Neural cell (in vitro differentiated cells): ENCODE measurements around the gene PRELP. TPM values are rescaled to one million over a fixed set of nuclear protein-coding genes. Genes with fewer than 3 reads are reported as not detected.

ENCODE experiments used
- H2AFZ ChIP-seq: fragments of 200-600, 300-800 bp; sonication (generic), shearing (Covaris generic); 2 replicates; pipeline ENCODE4 v1.6.0; 2014; ENCODE audit warnings: low read depth, mild to moderate bottlenecking, antibody characterized with exemption, low read length, moderate library complexity
- H3F3A ChIP-seq: fragments of 200-600 bp; shearing (Covaris generic); 2 replicates; pipeline ENCODE4 v1.6.1; 2016; ENCODE audit warnings: mild to moderate bottlenecking, moderate library complexity, mixed read lengths, antibody characterized with exemption, low read length; ENCODE audit not compliant: insufficient read depth, poor library complexity, severe bottlenecking
- H3K27ac ChIP-seq: fragments of 200-600, 300-800 bp; sonication (generic), shearing (Covaris generic); 2 replicates; pipeline ENCODE4 v1.5.1; 2014; ENCODE audit warnings: mild to moderate bottlenecking, low read length, moderate library complexity
- H3K27me3 ChIP-seq: fragments of 300-800, 200-600 bp; sonication (generic), shearing (Covaris generic); 2 replicates; pipeline ENCODE4 v1.6.0; 2014; ENCODE audit warnings: mild to moderate bottlenecking, low read depth, low read length, moderate library complexity; ENCODE audit not compliant: insufficient read depth
- H3K36me3 ChIP-seq: fragments of 300-800, 200-600 bp; sonication (generic), shearing (Covaris generic); 2 replicates; pipeline ENCODE4 v1.5.1; 2014; ENCODE audit warnings: mild to moderate bottlenecking, antibody characterized with exemption, low read length, moderate library complexity; ENCODE audit not compliant: insufficient read depth
- H3K4me2 ChIP-seq: fragments of 300-800, 200-600 bp; sonication (generic), shearing (Covaris generic); 2 replicates; pipeline ENCODE4 v1.6.0; 2014; ENCODE audit warnings: mild to moderate bottlenecking, low read length
- H3K4me3 ChIP-seq: fragments of 300-800, 200-600 bp; sonication (generic), shearing (Covaris generic); 2 replicates; pipeline ENCODE4 v1.5.1; 2014; ENCODE audit warnings: mild to moderate bottlenecking, low read length, moderate library complexity
- H3K79me2 ChIP-seq: fragments of 200-600 bp; shearing (Covaris generic); replicated peaks from 2 replicates; pipeline ENCODE4 v1.6.0; 2014; ENCODE audit warnings: mild to moderate bottlenecking, low read length, moderate library complexity; ENCODE audit not compliant: insufficient read depth
- H3K9ac ChIP-seq: fragments of 300-800, 200-600 bp; sonication (generic), shearing (Covaris generic); 2 replicates; pipeline ENCODE4 v1.6.1; 2016; ENCODE audit warnings: mild to moderate bottlenecking, low read length, mixed read lengths
- H3K9me2 ChIP-seq: fragments of 200-600 bp; shearing (Covaris generic); 2 replicates; pipeline ENCODE4 v1.6.1; 2016; ENCODE audit warnings: mild to moderate bottlenecking, low read length, mixed read lengths; ENCODE audit not compliant: insufficient read depth
- H3K9me3 ChIP-seq: fragments of 200-600, 300-800 bp; sonication (generic), shearing (Covaris generic); 2 replicates; pipeline ENCODE4 v1.6.1; 2016; ENCODE audit warnings: mild to moderate bottlenecking, mixed run types, low read length, moderate library complexity, mixed read lengths
- H4K20me1 ChIP-seq: fragments of 200-600 bp; shearing (Covaris generic); 2 replicates; pipeline ENCODE4 v1.6.1; 2016; ENCODE audit warnings: mild to moderate bottlenecking, mixed run types; ENCODE audit not compliant: insufficient read depth
- CTCF ChIP-seq: fragments of 450-650 bp; IDR thresholded peaks from 2 replicates; pipeline ENCODE4 v1.5.1; 2014; ENCODE audit warnings: antibody characterized with exemption, mild to moderate bottlenecking, moderate library complexity; ENCODE audit not compliant: poor library complexity, severe bottlenecking
- EP300 ChIP-seq: fragments of 450-650 bp; conservative IDR thresholded peaks from 2 replicates; pipeline ENCODE4 v1.6.1; 2014; ENCODE audit warnings: antibody characterized with exemption, mild to moderate bottlenecking, moderate library complexity; ENCODE audit not compliant: poor library complexity, severe bottlenecking
- EZH2 ChIP-seq: fragments of 200-600, 300-800 bp; shearing (Covaris generic), sonication (generic); IDR thresholded peaks from 2 replicates; pipeline ENCODE4 v1.6.1; 2014; ENCODE audit warnings: antibody characterized with exemption, low read length, borderline replicate concordance, mild to moderate bottlenecking; ENCODE audit not compliant: insufficient read depth, poor library complexity, severe bottlenecking
- MXI1 ChIP-seq: fragments of 450-650 bp; conservative IDR thresholded peaks from 2 replicates; pipeline ENCODE4 v1.6.1; 2014; ENCODE audit warnings: antibody characterized with exemption, mild to moderate bottlenecking; ENCODE audit not compliant: poor library complexity, severe bottlenecking
- POLR2AphosphoS5 ChIP-seq: IDR thresholded peaks from 2 replicates; pipeline ENCODE4 v1.6.1; 2012
- RAD21 ChIP-seq: fragments of 450-650 bp; conservative IDR thresholded peaks from 2 replicates; pipeline ENCODE4 v1.6.1; 2014; ENCODE audit warnings: antibody characterized with exemption, mild to moderate bottlenecking, moderate library complexity
- SMC3 ChIP-seq: fragments of 450-650 bp; conservative IDR thresholded peaks from 2 replicates; pipeline ENCODE4 v1.6.1; 2014; ENCODE audit warnings: antibody characterized with exemption, mild to moderate bottlenecking, moderate library complexity; ENCODE audit not compliant: poor library complexity
- TAF1 ChIP-seq: IDR thresholded peaks from 2 replicates; pipeline ENCODE4 v1.6.1; 2012; ENCODE audit warnings: low read depth
- polyA plus RNA-seq: library from polyadenylated mRNA; depleted of rRNA; stranded (reverse); fragments of >200 nt; gene quantifications from 2 replicates; pipeline ENCODE4 v1.2.3, GENCODE V29; 2014
- TF ChIP-seq, protein P1 (sequence below): IDR thresholded peaks from 2 replicates; pipeline ENCODE4 v1.6.1; 2012; ENCODE audit warnings: borderline replicate concordance

PRELP gene
- polyA plus RNA-seq, 1 donor from 2014 or later, result not detected

DNA sequence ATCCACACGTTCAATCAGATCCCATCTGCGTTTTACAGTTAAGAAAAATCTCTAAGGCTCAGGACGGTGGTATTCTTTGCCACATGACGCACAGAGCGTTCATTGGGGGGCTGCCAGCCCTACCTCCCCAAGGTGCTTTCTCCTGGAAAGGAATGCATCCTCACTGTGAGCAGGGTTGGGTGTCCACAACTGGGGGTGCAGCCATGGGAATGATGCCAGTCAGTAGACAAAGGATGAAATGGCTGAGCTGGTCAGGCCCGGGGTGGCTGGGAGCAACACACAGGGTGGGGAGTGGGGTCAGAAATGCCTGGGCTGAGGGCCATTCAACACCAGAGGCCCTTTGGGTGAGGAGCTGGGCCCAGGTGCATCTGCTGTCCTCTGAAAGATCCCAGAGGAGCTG, 44.3 kb downstream of the PRELP start:
- Histone ChIP-seq H3K9me2 (no peaks in the 10 kb centered on the region), H3K27ac (no peak overlapping the region), H3F3A (no peaks in the 10 kb centered on the region), H3K9me3 (no peaks in the 10 kb centered on the region), H3K36me3 (no peaks in the 10 kb centered on the region), H3K4me3 (no peak overlapping the region), H3K79me2 (no peaks in the 10 kb centered on the region), H3K9ac (no peak overlapping the region), H3K27me3 (no peaks in the 10 kb centered on the region), H3K4me2 (no peak overlapping the region), H4K20me1 (no peaks in the 10 kb centered on the region), H2AFZ (no peak overlapping the region)
- TF ChIP-seq, protein P1, sequence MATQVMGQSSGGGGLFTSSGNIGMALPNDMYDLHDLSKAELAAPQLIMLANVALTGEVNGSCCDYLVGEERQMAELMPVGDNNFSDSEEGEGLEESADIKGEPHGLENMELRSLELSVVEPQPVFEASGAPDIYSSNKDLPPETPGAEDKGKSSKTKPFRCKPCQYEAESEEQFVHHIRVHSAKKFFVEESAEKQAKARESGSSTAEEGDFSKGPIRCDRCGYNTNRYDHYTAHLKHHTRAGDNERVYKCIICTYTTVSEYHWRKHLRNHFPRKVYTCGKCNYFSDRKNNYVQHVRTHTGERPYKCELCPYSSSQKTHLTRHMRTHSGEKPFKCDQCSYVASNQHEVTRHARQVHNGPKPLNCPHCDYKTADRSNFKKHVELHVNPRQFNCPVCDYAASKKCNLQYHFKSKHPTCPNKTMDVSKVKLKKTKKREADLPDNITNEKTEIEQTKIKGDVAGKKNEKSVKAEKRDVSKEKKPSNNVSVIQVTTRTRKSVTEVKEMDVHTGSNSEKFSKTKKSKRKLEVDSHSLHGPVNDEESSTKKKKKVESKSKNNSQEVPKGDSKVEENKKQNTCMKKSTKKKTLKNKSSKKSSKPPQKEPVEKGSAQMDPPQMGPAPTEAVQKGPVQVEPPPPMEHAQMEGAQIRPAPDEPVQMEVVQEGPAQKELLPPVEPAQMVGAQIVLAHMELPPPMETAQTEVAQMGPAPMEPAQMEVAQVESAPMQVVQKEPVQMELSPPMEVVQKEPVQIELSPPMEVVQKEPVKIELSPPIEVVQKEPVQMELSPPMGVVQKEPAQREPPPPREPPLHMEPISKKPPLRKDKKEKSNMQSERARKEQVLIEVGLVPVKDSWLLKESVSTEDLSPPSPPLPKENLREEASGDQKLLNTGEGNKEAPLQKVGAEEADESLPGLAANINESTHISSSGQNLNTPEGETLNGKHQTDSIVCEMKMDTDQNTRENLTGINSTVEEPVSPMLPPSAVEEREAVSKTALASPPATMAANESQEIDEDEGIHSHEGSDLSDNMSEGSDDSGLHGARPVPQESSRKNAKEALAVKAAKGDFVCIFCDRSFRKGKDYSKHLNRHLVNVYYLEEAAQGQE, result no peak
- TF ChIP-seq POLR2AphosphoS5 (no peak), RAD21 (no peak), CTCF (no peak), SMC3 (no peak), MXI1 (no peak), EZH2 (no peak), EP300 (no peak), TAF1 (no peak)

DNA sequence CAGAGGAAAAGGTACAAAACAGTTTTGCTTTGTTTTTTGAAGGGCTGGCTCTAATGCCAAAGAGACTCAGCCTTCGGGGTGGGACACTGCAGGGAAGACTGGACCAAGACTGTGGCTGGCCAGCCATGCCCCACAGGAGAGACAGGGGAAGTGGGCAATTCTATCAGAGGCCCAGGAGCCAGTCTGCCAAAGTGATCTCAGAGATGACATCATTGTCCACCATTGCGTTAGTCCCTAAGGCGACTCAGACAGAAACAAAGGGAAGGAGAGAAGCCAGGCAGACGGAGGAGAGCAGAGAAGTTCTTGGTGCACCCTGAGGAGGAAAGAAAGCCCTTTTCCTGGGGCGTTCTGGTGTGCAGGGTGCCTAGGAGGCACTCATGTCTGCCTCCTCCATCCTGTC, 44.7 kb downstream of the PRELP start:
- H3K36me3 ChIP-seq, result no peaks in the 10 kb centered on the region
- no peaks in the 10 kb centered on the region for H3K27me3 ChIP-seq
- H3K4me2 ChIP-seq, result no peak overlapping the region

More for the DNA sequence above, 44.7 kb downstream of the PRELP start:
- no peak overlapping the region for H3K4me3 ChIP-seq
- no peaks in the 10 kb centered on the region for H4K20me1 ChIP-seq
- H3K9ac ChIP-seq, result no peak overlapping the region
- no peak overlapping the region for H3K27ac ChIP-seq
- no peaks in the 10 kb centered on the region for H3K79me2 ChIP-seq
- H3K9me3 ChIP-seq, result no peaks in the 10 kb centered on the region
- TF ChIP-seq, protein P1, result no peak
- no peak for TF ChIP-seq POLR2AphosphoS5
- TF ChIP-seq EZH2, result no peak
- no peak for TF ChIP-seq MXI1
- no peak for TF ChIP-seq TAF1
- no peak for TF ChIP-seq CTCF
- no peak for TF ChIP-seq SMC3
- no peak for TF ChIP-seq EP300
- no peak for TF ChIP-seq RAD21
- H3F3A ChIP-seq, result no peaks in the 10 kb centered on the region
- no peaks in the 10 kb centered on the region for H3K9me2 ChIP-seq
- no peak overlapping the region for H2AFZ ChIP-seq
